HUES64 (cell line): ENCODE data around the gene UBTD1.
"Not testable (repeated sequence)": the region's sequence is repeated elsewhere in the genome, so short reads cannot be mapped to it uniquely, and the experiment has no call there.

Experiments used
- H3K27ac ChIP-seq: 2 replicates; pipeline ENCODE4 v1.7.0; 2013; ENCODE audit warnings: low read depth, low read length, inconsistent platforms
- H3K27me3 ChIP-seq: 2 replicates; pipeline ENCODE4 v1.6.1; 2013; ENCODE audit warnings: mild to moderate bottlenecking, low read length; ENCODE audit not compliant: insufficient read depth
- H3K36me3 ChIP-seq: 2 replicates; pipeline ENCODE4 v1.6.1; 2013; ENCODE audit warnings: mild to moderate bottlenecking, low read length; ENCODE audit not compliant: insufficient read depth
- H3K4me1 ChIP-seq: 2 replicates; pipeline ENCODE4 v1.6.1; 2013; ENCODE audit warnings: mild to moderate bottlenecking, low read length, moderate library complexity; ENCODE audit not compliant: insufficient read depth
- H3K4me3 ChIP-seq: 2 replicates; pipeline ENCODE4 v1.5.1; 2013; ENCODE audit warnings: mild to moderate bottlenecking, low read length, moderate library complexity
- H3K9ac ChIP-seq: 2 replicates; pipeline ENCODE4 v1.6.1; 2013; ENCODE audit warnings: mild to moderate bottlenecking, low read depth, low read length
- H3K9me3 ChIP-seq: 2 replicates; pipeline ENCODE4 v1.6.1; 2013; ENCODE audit warnings: low read depth, low read length; ENCODE audit not compliant: insufficient read depth
- WGBS: fragments of 150-250, 120-280 bp; methylation state at CpG from one replicate; pipeline ENCODE4 v1.1.7; 2013; ENCODE audit warnings: missing lambda C conversion rate; 5-methylcytosine and 5-hydroxymethylcytosine counted together

The UBTD1 gene

DNA sequence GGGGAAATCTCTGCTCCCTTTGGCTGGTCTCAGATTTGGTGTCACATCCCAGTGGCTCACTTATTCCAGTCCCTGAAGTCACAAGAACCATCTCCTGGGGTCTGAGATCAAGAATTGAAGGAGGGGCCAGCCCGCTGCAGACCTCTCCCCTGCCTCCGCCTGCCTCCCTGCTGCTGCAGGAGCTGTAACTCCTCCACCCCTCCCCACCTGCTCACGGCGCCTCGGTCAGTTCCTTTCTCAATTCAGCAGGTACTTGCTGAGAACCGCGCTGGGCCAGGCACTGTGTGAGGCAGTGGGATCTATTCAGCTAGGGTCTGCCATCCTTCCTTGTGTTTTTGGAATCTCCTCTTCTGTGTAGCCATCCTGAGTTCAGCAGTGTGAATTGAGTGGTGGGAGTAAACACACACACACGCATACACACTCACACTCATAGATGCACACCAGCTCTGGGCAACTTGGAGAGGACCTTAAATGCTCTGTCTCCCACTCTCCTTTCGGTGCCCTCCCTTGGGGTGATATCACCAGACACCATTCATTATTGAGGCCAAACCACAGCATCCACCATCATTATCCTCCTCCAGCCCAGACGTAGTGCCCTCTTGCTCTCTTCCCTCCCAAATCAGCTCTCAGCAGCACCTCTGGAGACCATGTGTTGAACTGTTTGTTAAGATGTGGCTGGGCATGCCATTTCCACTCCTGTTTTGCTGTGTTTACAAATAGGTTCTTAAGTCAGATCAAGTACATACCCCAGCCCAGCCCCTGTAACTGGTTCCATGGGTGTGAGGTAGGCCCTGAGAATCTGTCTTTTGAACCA lies 51.8 kb downstream of the UBTD1 start:
- Histone ChIP-seq H3K36me3 (no peaks in the 10 kb centered on the region), H3K9me3 (no peaks in the 10 kb centered on the region), H3K27ac (peak overlapping the region; percentile 46), H3K4me1 (peaks cover 24% of the 10 kb centered on the region), H3K27me3 (no peaks in the 10 kb centered on the region), H3K4me3 (no peak overlapping the region), H3K9ac (no peak overlapping the region)
- WGBS = 30% methylated on average over 10 of the region's 10 CpGs

DNA sequence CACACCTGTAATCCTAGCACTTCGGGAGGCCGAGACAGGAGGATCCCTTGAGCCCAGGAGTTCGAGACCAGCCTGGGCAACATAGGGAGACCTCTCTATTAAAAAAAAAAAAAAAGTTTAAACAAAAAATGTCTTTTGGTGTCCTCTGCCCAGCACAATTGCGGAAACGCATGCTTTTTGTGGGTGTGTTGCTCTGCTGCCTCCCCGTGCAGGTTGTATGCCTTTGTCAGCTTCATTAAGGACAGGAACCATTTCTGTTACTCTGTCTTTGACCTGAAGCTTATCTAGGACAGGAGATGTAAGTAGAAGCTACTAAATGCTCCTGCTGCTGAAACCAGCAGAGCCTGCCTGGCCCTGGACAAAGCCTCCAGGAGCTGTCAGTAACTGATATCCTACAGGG lies 52.5 kb downstream of the UBTD1 start:
- H3K9ac ChIP-seq = no peak overlapping the region

DNA sequence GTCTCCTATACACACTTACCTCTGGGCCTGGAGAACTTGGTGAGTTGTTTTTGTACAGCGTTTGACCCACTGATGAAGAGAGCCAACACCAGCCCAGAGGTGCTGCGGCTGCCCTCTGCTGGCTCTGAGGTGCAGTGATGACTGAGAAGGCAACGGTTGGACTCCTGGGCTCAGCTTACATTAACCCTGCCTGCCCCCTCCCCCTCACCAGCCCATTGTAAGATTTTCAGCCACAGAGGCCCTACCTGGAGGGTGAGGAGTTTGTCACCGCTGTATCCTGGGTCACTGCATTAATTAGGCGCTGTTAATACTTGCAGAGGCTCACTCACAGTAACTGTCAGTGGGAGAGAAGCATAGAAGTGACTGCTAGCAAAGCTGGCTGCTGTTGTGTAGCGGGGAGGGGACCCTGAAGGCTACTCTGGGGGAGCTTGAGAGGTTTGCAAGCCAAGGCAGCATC lies 54.9 kb downstream of the UBTD1 start:
- Histone ChIP-seq H3K27me3 (no peaks in the 10 kb centered on the region), H3K27ac (peak overlapping the region; percentile 71; the same call in 1 of the 2 replicates), H3K9me3 (no peaks in the 10 kb centered on the region), H3K4me3 (peak overlapping the region; percentile 8; the same call in 1 of the 2 replicates), H3K4me1 (peaks cover 24% of the 10 kb centered on the region), H3K9ac (no peak overlapping the region), H3K36me3 (no peaks in the 10 kb centered on the region)
- 20% methylated on average over 5 of the region's 6 CpGs for WGBS

More for the DNA sequence above, 52.5 kb downstream of the UBTD1 start:
- Histone ChIP-seq H3K9me3 (no peaks in the 10 kb centered on the region), H3K27ac (no peak overlapping the region), H3K36me3 (no peaks in the 10 kb centered on the region), H3K27me3 (no peaks in the 10 kb centered on the region), H3K4me3 (no peak overlapping the region), H3K4me1 (peaks cover 24% of the 10 kb centered on the region)
- WGBS = 85% methylated on average over 6 of the region's 6 CpGs

DNA sequence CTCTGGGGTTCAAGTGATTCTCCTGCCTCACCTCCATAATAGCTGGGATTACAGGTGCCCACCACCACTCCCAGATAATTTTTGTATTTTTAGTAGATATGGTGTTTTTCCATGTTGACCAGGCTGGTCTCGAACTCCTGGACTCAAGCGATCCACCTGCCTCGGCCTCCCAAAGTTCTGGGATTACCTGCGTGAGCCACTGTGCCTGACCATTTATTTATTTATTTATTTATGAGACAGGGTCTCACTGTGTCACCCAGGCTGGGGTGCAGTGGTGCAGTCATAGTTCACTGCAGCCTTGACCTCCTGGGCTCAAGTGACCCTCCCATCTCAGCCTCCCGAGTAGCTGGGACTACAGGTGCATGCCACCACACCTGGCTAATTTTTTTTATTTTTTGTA lies 55.6 kb downstream of the UBTD1 start:
- WGBS = 92% methylated on average over 5 of the region's 5 CpGs

DNA sequence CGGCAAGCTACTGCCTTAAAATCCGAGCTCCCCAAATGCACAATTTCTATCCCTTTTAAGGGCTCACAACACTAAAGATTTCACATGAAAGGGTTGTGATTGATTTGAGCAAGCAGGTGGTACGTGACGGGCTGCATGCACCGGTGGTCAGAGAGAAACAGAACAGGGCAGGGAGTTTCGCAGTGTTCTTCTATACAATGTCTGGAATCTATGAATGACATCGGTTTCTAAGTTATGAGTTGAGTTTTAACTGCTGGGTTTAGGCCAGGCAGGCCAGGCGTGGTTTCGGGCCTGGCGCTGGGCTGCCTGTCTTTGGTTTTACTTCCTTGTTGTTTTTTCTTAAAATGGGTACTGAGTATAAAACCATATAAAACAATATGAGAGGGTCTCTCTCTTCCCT lies 56.8 kb downstream of the UBTD1 start:
- H3K27me3 ChIP-seq, H3K9ac ChIP-seq, H3K27ac ChIP-seq, H3K36me3 ChIP-seq, H3K9me3 ChIP-seq, H3K4me3 ChIP-seq: not testable (repeated sequence)
- peaks cover 15% of the 10 kb centered on the region for H3K4me1 ChIP-seq
- WGBS = 87% methylated on average over 6 of the region's 10 CpGs

More for the DNA sequence above, 55.6 kb downstream of the UBTD1 start:
- H3K9ac ChIP-seq, H3K27ac ChIP-seq, H3K27me3 ChIP-seq, H3K36me3 ChIP-seq, H3K4me3 ChIP-seq, H3K9me3 ChIP-seq: not testable (repeated sequence)
- peaks cover 24% of the 10 kb centered on the region for H3K4me1 ChIP-seq

DNA sequence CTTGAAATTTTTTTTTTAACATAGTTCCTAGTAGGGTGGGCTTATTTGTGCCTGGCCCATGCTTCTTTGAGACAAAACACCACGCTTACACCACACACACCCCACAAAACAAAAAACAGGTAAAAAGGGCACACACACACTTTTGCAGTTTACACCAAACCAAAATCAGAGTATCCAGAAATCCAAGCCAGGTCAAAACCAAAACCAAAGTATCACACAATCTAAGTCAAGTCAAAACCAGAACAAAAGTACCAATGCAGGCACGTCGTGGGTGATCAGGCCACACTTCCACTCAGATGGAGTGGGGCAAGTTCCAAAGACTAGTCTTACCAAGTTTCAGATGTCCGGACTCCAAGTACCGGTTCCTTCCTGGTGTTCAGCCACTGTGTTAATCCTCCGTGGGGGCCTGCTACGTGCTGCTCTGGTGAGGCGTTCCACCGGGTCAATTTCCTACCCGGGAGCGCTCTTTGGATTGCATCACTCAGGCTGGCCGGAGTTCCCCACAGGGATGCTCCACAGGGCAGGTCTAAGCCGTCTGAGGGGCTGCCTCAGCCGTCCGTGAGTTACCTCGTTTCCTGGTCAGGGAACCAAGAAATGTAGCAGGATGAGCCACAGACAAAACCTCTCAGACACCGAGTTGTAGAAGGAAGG lies 62.1 kb downstream of the UBTD1 start:
- not testable (repeated sequence) for H3K27ac ChIP-seq, H3K9me3 ChIP-seq, H3K36me3 ChIP-seq, H3K27me3 ChIP-seq, H3K4me1 ChIP-seq, H3K4me3 ChIP-seq, H3K9ac ChIP-seq
- 93% methylated on average over 17 of the region's 17 CpGs for WGBS

DNA sequence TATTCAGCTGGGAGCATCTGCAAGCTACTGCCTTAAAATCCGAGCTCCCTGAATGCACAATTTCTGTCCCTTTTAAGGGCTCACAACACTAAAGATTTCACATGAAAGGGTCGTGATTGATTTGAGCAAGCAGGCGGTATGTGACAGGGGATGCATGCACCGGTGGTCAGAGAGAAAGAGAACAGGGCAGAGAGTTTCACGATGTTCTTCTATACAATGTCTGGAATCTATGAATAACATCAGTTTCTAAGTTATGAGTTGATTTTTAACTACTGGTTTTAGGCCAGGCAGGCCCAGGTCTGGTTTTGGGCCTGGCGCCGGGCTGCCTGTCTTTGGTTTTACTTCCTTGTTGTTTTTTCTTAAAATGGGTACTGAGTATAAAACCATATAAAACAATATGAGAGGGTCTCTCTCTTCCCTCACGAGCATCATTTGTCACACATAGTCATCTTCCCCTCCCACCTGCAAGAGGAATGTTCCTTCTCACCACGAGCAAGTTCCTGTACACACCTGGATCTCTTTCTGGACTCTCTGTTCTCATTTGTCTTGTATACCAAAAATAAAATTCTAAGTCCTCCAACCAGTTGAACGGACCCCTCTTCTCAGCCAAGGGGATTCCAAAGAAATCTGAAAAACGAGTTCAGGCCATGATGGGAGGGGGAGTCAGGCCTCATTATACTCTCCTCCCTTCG lies 62.8 kb downstream of the UBTD1 start:
- H3K9ac ChIP-seq, H3K4me1 ChIP-seq, H3K27me3 ChIP-seq, H3K36me3 ChIP-seq, H3K9me3 ChIP-seq, H3K4me3 ChIP-seq, H3K27ac ChIP-seq: not testable (repeated sequence)
- 94% methylated on average over 11 of the region's 12 CpGs for WGBS

DNA sequence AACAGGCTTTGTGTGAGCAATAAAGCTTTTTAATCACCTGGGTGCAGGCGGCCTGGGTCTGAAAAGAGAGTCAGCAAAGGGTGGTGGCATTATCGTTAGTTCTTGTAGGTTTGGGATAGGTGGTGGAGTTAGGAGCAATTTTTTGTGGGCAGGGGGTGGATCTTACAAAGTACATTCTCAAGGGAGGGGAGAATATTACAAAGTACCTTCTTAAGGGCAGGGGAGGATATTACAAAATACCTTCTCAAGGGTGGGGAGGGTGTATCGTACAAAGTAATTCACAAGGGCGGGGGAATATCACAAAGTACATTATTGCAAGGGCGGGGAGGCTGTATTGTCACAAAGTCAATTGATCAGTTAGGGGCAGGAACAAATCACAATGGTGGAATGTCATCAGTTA lies 63.6 kb downstream of the UBTD1 start:
- H3K4me1 ChIP-seq, H3K9me3 ChIP-seq, H3K27me3 ChIP-seq, H3K4me3 ChIP-seq, H3K36me3 ChIP-seq, H3K9ac ChIP-seq, H3K27ac ChIP-seq: not testable (repeated sequence)
- 95% methylated on average over 5 of the region's 5 CpGs for WGBS

DNA sequence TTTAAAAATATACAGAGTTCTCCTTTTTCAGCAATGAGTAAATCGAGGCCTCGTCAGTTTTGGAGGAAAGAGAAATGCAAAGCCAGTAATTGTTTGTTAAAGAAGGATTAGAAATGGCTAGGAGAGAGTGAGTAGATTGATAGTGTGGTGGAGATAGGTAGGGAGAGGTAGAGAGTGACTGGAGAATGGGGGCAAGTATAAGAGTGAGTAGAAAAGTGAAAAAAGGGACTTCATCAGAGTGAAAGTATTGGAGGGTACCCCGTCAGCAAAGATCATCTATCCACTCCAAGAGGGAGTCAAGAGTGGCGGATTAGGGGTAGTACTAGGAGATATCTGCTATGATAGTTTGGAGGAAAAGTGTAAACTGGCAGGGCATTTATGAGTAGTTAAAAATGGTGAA lies 64.6 kb downstream of the UBTD1 start:
- no peaks in the 10 kb centered on the region for H3K27me3 ChIP-seq
- H3K9ac ChIP-seq = no peak overlapping the region
- no peak overlapping the region for H3K27ac ChIP-seq
- no peak overlapping the region for H3K4me3 ChIP-seq
- 94% methylated on average over 4 of the region's 4 CpGs for WGBS
- no peaks in the 10 kb centered on the region for H3K4me1 ChIP-seq
- 0 out of 2 replicates have a peak, but pooled peaks cover 3% of the 10 kb centered on the region for H3K36me3 ChIP-seq
- no peaks in the 10 kb centered on the region for H3K9me3 ChIP-seq

DNA sequence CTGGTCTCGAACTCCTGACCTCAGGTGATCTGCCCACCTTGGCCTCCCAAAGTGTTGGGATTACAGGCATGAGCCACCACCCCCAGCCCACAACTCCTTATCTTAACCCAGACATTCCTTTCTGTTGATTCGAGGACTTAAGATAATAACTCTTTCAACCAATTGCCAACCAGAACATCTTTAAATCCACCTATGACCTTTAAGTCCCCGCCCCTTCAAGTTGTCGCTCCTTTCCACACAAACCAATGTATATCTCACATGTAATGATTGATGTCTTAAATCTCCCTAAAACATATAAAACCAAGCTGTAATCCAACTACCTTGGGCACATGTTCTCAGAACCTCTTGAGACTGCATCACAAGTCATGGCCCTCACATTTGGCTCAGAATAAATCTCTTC lies 66.1 kb downstream of the UBTD1 start:
- H3K9me3 ChIP-seq = no peaks in the 10 kb centered on the region
- H3K9ac ChIP-seq = no peak overlapping the region
- WGBS = 98% methylated on average over 4 of the region's 4 CpGs
- no peaks in the 10 kb centered on the region for H3K4me1 ChIP-seq
- H3K4me3 ChIP-seq = no peak overlapping the region
- H3K36me3 ChIP-seq = peaks cover 8% of the 10 kb centered on the region
- no peaks in the 10 kb centered on the region for H3K27me3 ChIP-seq
- H3K27ac ChIP-seq = no peak overlapping the region

DNA sequence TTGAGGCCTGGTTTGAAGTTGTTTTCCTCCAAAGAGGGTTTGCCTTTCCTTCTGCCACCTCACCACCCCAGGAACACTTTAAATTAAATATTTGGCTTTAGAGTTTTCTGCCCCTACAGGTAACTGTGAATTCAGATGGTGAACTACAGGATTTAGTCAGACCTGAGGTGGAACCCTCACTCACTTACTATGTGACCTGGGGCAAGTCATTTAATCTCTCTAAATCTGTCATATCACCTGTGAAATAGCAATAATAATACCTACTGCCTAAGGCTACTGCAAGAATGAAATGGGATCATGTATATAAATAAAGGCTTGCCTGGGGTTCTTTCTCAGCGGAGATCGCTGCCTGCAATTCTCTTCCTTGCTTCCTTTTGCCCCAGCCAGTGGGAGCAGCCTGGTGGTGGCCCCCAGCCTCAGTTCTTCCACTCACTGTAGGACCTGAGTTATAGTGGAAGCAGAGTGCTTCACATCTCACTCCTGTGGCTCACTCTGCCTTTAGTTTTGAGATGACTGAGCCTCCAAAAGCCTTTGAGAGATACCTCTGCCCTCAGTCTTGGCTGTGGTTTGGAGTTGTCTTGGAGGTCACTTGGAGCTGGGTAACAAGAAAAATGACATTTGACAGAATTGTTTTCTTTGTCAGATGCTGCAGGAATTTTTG lies 67.7 kb downstream of the UBTD1 start:
- no peak overlapping the region for H3K27ac ChIP-seq

More for the DNA sequence above, 67.7 kb downstream of the UBTD1 start:
- 89% methylated on average over 2 of the region's 2 CpGs for WGBS
- no peaks in the 10 kb centered on the region for H3K9me3 ChIP-seq
- H3K9ac ChIP-seq = no peak overlapping the region
- no peak overlapping the region for H3K4me3 ChIP-seq
- no peaks in the 10 kb centered on the region for H3K27me3 ChIP-seq
- no peaks in the 10 kb centered on the region for H3K4me1 ChIP-seq
- peaks cover 8% of the 10 kb centered on the region for H3K36me3 ChIP-seq
